Activated T-cell treated with anti-CD3 and anti-CD28 coated beads, Interleukin-2, amount 50 U/mL, for 24 hours (primary cell): Measurements from ENCODE around the gene ZDHHC13.

ENCODE experiments used
- DNase-seq: peaks from one replicate; pipeline ENCODE4 v3.0.0-alpha.2; 2020
- H3K27ac Mint-ChIP-seq: 2 replicates; pipeline ENCODE4 v1.8.0; 2020; ENCODE audit warnings: mild to moderate bottlenecking, mixed read lengths
- H3K27me3 Mint-ChIP-seq: 2 replicates; pipeline ENCODE4 v1.8.0; 2020; ENCODE audit warnings: mixed read lengths
- H3K36me3 Mint-ChIP-seq: 2 replicates; pipeline ENCODE4 v1.8.0; 2020; ENCODE audit warnings: low read depth, mixed read lengths
- H3K4me1 Mint-ChIP-seq: 2 replicates; pipeline ENCODE4 v1.8.0; 2020; ENCODE audit warnings: low read depth, mixed read lengths
- H3K4me3 Mint-ChIP-seq: 2 replicates; pipeline ENCODE4 v1.8.0; 2020; ENCODE audit warnings: mild to moderate bottlenecking, moderate library complexity, mixed read lengths
- H3K9me3 Mint-ChIP-seq: 2 replicates; pipeline ENCODE4 v1.8.0; 2020; ENCODE audit warnings: mixed read lengths

The ZDHHC13 gene

DNA sequence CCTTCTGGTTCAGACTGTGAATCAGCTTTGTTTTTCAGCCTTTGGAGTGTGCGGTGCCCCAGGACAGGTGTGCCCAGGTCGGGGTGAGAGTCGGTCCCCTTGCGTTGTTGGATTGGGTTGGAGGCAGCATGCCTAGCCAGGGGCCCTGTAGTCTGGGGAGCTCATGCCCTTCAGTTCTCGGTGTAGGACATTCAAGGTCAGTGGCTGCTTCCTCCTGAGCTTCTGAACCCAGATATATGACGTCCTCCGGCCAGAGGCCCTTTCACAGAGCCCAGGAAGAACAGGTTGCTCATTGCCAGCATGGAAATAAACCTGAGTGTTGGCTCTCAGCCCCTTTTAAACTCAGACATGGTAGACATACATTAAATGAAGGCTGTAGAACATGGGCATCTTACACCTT is 82.1 kb downstream of the ZDHHC13 start:
- DNase-seq, result no peak
- H3K27me3 Mint-ChIP-seq, result peaks cover 6% of the 10 kb centered on the region
- no peaks in the 10 kb centered on the region for H3K4me1 Mint-ChIP-seq
- no peak overlapping the region for H3K27ac Mint-ChIP-seq
- H3K4me3 Mint-ChIP-seq, result no peak overlapping the region
- no peaks in the 10 kb centered on the region for H3K9me3 Mint-ChIP-seq
- no peaks in the 10 kb centered on the region for H3K36me3 Mint-ChIP-seq

DNA sequence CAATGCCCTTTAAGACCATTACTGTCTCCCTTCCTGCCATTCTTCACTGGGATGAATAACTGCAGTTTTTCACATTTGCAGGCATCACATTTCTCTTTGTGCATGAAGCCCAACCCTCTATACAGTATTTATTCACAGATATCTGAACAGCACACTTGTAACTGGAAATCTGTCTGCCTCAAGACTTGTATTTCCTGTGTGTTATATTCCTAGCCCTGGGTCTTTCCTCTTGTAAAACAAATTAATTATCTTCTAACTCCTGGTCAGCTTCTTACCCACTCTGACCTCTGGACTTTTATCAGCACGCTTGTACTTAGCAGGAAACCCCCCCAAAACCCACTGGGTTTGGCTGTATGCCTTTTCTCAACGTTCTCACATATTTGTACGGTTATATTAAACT is 82.8 kb downstream of the ZDHHC13 start:
- Mint-ChIP-seq H3K27ac (no peak overlapping the region), H3K4me3 (no peak overlapping the region), H3K36me3 (no peaks in the 10 kb centered on the region), H3K9me3 (no peaks in the 10 kb centered on the region), H3K4me1 (no peaks in the 10 kb centered on the region), H3K27me3 (peaks cover 6% of the 10 kb centered on the region)
- DNase-seq, result no peak

DNA sequence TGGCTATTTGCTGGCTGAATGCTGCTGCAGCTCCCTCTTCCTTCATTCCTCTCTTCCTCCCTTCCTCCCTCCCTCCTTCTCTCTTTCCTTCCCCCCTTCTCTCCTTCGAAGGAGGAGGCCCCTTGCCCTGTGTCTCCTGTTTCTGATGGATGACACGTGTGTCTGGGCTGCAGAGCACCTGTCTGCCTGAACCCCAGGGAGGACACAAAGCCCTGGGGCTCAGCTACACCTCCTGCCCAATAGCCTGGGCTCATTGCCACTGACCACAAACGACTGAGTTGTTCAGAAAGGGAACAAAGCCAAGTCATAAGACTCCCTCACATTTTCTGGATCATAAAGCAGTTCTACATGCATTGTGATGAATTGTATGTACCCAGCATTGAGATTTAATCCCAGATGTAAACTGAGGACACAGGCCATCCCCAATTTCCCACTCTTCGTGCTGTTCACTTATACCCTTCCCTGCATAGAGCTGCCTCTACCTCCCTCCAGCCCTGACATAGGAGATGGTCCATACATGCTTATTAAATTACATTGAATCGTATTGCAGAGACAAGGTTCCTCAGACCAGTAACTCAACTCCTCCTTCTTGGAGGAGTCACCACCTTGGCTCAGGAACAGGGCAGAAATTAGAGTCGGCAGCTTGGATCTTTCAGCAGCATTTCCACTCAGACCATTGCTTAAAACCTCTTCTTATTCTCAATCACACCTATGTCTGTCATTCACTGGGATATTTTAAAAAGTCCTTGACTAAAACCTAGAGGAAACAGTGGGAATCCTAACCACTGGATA is 83.6 kb downstream of the ZDHHC13 start:
- Mint-ChIP-seq H3K27me3 (peaks cover 6% of the 10 kb centered on the region), H3K4me3 (no peak overlapping the region), H3K27ac (no peak overlapping the region), H3K9me3 (no peaks in the 10 kb centered on the region), H3K36me3 (no peaks in the 10 kb centered on the region), H3K4me1 (no peaks in the 10 kb centered on the region)
- DNase-seq, result no peak

DNA sequence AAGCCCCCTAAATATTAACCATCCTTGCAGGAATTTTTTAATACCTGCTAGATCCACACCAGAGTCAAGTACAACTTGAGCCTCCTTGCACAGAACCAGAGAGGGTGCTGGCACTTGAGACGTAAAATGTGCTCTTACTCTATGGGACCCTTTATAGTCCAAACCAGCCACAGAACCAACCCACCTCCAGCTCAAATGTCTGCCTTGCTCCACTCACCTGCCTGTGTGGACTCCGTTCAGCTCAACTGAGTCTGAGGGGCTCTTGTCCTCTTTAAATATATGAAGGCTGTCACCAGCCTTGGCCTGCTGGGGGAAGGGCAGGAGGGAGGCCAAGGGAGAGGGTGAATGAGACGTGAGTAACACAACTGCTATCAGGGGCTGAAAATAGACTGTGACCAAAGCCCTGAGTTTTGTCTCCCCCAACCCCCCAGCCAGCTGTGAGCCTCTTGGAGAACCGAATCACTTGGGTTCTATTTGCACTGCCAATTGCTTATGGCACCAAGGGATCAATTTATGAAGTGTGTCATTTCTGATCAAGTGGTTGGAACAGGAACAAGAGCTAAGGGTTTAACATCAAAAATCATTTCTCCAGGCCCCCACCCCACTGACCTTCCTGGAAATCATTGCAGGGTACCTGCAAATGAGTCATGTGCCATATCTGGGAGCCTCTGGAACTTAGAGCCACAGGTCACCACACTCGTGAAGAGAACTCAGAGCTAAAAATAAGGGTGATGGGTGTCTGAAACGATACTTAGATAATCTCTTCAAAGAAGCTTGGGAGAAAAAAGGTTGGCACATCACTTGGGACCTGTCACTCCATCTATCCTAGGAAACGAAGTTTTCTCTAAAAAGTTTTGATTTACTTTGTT is 85.0 kb downstream of the ZDHHC13 start, which contains the start of gene CSRP3:
Gene CSRP3 (minus strand): TSS at position 247 of the 869 bp plus-strand sequence. CDS start 9,535 bp downstream, outside the sequence.
- Mint-ChIP-seq H3K36me3 (no peaks in the 10 kb centered on the region), H3K4me1 (no peaks in the 10 kb centered on the region), H3K4me3 (no peak within 1 kb of the TSS), H3K27me3 (peaks cover 6% of the 10 kb centered on the region), H3K27ac (no peak within 1 kb of the TSS), H3K9me3 (no peaks in the 10 kb centered on the region)
- no peak for DNase-seq

DNA sequence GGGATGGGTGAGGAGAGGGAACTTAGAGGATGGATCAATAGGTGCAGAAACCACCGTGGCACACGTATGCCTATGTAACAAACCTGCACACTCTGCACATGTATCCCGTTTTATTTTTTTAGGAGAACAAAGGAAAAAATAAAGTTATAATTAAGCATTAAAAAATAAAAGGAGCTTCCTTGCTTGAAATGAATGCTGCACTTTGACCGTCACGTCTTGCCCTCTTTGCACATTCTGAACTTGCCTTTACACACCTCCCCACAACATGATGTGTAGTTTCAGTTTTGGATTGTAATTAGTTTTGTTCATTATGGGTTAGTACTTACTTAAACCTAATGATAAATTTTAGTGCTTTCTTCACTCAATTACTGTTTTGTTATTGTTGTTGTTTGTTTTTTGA is 87.9 kb downstream of the ZDHHC13 start:
- H3K4me3 Mint-ChIP-seq, result no peak overlapping the region

DNA sequence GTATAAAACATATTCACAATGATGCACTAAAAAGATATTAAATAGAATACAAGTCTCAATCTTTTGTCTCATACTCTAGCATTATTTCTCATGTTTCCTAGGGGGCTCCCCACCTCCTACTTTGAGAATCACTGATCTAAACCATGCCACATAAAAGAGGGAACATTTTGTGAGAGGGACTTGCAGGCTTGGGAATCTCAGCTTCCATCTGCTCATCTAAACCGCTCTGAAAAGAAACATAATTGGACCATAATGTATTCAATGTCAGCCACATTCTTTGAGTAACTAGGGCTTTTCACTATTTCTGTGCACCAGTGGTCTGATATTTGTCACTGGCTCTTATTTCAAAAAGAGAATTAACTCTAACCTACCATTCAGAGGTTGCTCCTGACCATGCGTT is 91.2 kb downstream of the ZDHHC13 start:
- no peaks in the 10 kb centered on the region for H3K9me3 Mint-ChIP-seq
- no peaks in the 10 kb centered on the region for H3K36me3 Mint-ChIP-seq
- DNase-seq, result no peak
- no peaks in the 10 kb centered on the region for H3K4me1 Mint-ChIP-seq
- H3K4me3 Mint-ChIP-seq, result no peak overlapping the region
- H3K27ac Mint-ChIP-seq, result no peak overlapping the region
- H3K27me3 Mint-ChIP-seq, result peaks cover 25% of the 10 kb centered on the region

More for the DNA sequence above, 87.9 kb downstream of the ZDHHC13 start:
- H3K27me3 Mint-ChIP-seq, result peaks cover 17% of the 10 kb centered on the region
- H3K9me3 Mint-ChIP-seq, result no peaks in the 10 kb centered on the region
- H3K36me3 Mint-ChIP-seq, result no peaks in the 10 kb centered on the region
- no peak for DNase-seq
- H3K4me1 Mint-ChIP-seq, result no peaks in the 10 kb centered on the region
- no peak overlapping the region for H3K27ac Mint-ChIP-seq

DNA sequence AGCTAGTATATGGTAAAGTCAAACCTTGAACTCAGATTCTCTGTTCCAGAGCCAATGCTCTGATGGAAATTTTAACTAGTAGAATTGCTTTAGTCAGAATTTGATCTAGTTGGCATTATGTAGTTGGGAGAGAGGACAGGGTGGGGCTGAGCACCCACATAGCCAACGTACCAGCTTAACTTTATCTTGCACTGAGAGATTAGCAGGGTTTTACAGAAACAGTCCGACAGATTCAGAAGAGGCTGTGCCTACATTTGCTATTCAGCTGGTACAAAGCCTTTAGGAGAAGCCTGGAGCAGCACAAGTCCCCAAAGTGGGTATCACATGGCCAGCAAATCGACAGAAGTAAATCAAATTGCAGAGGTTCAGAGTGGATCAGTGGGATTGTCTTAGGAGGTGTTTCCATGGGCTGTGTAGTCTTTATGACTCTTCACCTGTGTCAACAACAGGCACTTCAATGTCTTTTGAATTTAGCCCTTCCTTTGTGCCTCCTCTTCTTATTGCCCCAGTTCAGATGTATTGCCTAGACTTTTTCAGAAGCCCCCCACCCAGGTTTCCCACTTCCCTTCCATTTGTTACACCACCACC is 92.1 kb downstream of the ZDHHC13 start:
- Mint-ChIP-seq H3K27me3 (peaks cover 29% of the 10 kb centered on the region), H3K27ac (no peak overlapping the region), H3K4me1 (no peaks in the 10 kb centered on the region), H3K36me3 (no peaks in the 10 kb centered on the region), H3K4me3 (no peak overlapping the region), H3K9me3 (no peaks in the 10 kb centered on the region)
- DNase-seq, result no peak

DNA sequence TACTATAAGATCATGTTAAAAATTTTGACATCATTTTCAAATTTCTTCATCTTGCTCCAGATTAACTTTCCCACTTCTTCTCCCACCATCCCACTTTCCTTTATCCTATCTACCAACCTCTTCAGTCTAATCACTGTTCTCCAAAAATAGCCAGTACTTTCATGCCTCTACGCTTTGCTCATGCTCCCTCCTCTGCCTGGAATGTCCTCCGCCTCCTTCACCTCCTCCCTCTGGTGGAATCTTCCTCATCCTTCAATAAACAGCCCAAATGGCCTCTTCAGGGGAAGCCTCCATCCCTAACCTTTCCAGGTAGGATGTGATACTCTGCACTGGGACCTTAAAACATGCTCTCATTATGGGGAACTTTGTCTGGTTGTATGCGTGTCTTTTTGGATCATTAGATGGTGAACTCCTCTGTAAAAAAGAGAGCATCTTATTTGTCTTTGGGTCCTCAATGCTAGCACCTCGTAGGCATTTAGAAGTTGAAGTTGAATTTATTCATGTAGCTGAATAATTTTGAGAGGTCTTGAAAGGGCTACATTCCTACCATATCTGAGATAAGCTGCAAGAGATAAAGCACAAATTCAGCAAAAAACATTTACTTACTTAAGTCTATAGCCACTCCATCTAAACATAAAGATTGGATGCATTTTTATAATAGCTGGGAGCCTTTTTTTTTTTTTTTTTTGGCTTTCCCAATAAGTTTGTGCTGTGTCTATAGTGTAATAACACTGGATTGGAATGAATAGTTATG is 92.8 kb downstream of the ZDHHC13 start:
- DNase-seq, result no peak

DNA sequence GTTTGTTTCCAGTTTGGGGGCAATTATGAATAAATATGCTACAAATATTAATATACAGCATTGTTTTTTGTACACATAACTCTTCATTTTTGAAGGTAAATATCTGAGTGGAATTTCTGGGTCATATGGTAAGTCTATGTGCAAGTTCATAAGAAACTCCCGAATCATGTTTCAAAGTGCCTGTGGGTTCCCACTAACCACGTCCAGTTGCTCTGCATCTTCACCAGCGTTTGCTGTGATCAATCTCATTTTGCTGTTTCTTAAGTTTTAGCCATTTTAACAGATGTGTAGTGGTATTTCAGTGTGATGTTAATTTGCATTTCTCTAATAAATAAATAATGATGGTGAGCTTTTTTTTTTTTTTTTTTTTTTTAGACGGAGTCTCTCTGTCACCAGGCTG is 99.1 kb downstream of the ZDHHC13 start:
- Mint-ChIP-seq H3K27ac (no peak overlapping the region), H3K4me3 (no peak overlapping the region), H3K36me3 (no peaks in the 10 kb centered on the region), H3K9me3 (no peaks in the 10 kb centered on the region), H3K4me1 (no peaks in the 10 kb centered on the region), H3K27me3 (peaks cover 33% of the 10 kb centered on the region)
- no peak for DNase-seq

More for the DNA sequence above, 92.8 kb downstream of the ZDHHC13 start:
- Mint-ChIP-seq H3K36me3 (no peaks in the 10 kb centered on the region), H3K4me3 (no peak overlapping the region), H3K9me3 (no peaks in the 10 kb centered on the region), H3K27me3 (peaks cover 35% of the 10 kb centered on the region), H3K27ac (no peak overlapping the region), H3K4me1 (no peaks in the 10 kb centered on the region)

DNA sequence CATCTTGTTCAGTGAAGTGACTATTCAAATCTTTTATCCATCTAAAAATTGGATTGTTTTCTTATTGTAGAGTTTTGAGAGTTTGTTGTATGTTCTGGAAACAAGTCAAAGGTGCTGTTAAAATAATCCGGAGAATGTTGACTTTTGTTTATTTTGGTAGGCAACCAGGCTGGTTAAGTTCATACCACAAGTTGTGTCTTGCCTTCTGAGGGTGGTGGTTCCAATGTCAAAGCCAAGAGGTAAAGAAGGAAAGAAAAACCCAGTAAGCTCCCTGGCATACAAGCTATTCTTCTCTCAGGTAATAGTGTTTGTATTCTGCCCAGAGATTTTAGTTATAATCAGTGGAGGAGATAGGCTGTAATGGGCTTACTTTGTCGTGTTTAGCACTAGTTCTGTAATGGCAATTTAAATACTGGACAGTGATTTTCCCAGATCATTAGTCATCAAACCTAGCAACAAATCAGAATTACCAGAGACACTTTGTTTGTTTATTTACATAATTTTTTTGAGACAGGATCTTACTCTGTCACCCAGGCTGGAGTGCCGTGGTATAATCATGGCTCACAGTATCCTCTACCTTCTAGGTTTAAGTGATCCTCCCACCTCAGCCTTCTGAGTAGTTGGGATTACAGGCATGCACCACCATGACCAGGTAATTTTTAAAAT is 99.9 kb downstream of the ZDHHC13 start:
- Mint-ChIP-seq H3K27me3 (peaks cover 31% of the 10 kb centered on the region), H3K4me1 (no peaks in the 10 kb centered on the region), H3K27ac (no peak overlapping the region), H3K4me3 (no peak overlapping the region), H3K36me3 (no peaks in the 10 kb centered on the region), H3K9me3 (no peaks in the 10 kb centered on the region)
- no peak for DNase-seq

DNA sequence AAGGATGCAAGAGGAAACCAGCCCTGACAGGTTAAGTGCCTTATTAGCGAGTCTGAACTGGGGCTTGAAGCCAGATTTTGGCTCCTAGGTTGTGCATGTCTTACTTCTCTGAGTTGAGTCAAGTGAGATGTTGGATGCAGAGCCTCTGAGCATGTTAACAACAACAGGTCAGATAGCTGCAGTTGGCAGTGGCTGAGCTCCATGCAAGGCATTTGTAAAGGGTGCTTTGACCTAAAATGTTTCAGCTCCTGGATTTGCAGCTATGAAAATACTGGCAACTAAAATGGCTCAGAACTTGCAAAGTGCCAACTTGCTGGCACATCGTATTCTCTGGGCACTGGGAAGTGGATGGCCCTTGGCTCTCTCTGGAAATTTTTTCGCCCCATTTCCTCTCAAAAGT is 101.2 kb downstream of the ZDHHC13 start:
- Mint-ChIP-seq H3K9me3 (no peaks in the 10 kb centered on the region), H3K36me3 (no peaks in the 10 kb centered on the region), H3K4me1 (no peaks in the 10 kb centered on the region), H3K27ac (no peak overlapping the region), H3K27me3 (peaks cover 19% of the 10 kb centered on the region), H3K4me3 (no peak overlapping the region)
- DNase-seq, result no peak

DNA sequence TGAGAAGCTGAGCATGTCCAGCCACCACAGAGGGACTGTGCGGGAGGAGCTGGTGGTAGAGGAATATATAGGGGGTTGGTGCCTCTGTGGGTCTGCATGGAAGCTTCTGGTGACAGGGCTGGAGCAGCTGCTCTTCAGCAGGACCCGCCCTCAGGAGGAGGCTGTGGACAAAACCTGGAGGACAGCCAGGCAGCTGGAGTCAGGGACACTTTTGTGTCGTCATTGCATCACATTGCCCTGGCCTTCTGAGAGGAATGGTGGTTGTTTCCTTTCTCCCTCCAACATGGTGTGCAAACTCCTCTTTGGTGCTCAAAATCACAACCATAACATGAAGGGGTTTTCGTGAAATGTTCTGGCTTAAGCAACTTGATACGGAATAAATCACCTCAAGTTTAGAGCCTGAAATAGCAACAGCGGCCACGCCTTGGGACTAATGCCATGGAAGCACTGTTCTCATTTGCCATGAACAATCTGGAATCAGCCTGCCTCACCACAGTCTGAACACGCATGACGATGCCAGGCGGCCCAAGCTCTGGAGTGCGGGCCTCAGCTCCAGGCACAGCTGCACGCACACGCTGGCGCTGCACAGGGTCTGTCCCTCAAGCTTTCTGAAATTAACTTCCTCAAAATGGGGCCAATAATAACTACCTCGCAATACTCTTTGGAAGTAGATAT is 102.0 kb downstream of the ZDHHC13 start:
- Mint-ChIP-seq H3K36me3 (peaks cover 4% of the 10 kb centered on the region), H3K4me3 (no peak overlapping the region), H3K27ac (no peak overlapping the region), H3K4me1 (no peaks in the 10 kb centered on the region), H3K27me3 (peaks cover 16% of the 10 kb centered on the region), H3K9me3 (no peaks in the 10 kb centered on the region)
- no peak for DNase-seq

DNA sequence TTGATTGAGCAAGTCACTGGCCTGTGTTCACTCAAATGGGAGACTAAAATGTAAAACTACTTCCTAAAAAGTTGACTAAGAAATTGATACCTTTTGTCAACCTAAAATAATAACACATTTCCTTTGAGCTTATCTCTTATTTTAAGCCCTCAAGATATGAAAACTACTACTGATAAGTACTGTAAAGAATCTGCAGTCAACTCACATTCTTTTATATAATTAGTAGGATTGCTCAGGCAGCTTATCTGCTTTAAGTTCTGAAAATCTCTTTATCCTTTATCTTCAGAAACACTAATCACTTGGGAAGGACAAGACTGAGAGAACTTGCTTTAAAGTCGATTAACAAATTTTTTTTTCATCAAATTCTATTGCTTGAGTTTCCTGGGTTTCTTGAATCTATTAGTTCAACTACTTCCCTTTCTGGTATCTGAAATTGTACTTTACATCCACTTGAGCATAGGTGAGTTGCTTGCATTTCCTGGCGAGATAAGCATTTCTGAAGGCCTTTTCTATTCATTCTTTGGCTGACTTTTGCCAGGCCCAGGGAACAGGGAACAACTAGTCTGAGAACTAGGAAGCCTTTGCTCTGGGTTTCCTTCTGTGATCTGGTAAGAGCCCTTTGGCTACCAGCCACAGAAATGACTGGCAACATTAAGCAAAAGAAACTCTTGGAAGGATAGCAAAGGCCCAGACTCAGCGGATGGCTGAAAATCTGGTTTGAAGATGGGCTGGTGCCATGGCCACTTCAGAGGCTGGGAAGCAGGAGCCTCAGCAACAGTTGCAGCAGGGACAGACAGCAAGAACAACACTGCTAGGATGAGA is 104.1 kb downstream of the ZDHHC13 start:
- Mint-ChIP-seq H3K9me3 (no peaks in the 10 kb centered on the region), H3K4me1 (no peaks in the 10 kb centered on the region), H3K27ac (no peak overlapping the region), H3K36me3 (peaks cover 21% of the 10 kb centered on the region), H3K4me3 (no peak overlapping the region), H3K27me3 (peaks cover 6% of the 10 kb centered on the region)
- no peak for DNase-seq
